GM19043 (cell line): ENCODE data around the gene CRY1.

ENCODE experiments used
- ATAC-seq: cut with Tn5 transposase; IDR thresholded peaks from one replicate; pipeline ENCODE4 v1.9.1; 2021; ENCODE audit warnings: low read depth; ENCODE audit not compliant: unreplicated experiment

Gene CRY1

GRCh38 chr12:107093417-107094182 lies at the start of gene CRY1:
Gene CRY1 (minus strand): TSS chr12:107093549. CDS start chr12:107092961, 588 bp downstream.
- ATAC-seq, result peak; percentile 83

GRCh38 chr12:107139787-107140186 lies 46.4 kb upstream of the CRY1 start:
- ATAC-seq, result no peak

GRCh38 chr12:107138990-107139389 lies 45.6 kb upstream of the CRY1 start:
- no peak for ATAC-seq

- no peak for ATAC-seq
Measured at GRCh38 chr12:107135177-107135576, 41.8 kb upstream of the CRY1 start.

- ATAC-seq, result no peak
Measured at GRCh38 chr12:107134558-107134957, 41.2 kb upstream of the CRY1 start.

- ATAC-seq, result no peak
Measured at GRCh38 chr12:107133462-107133861, 40.1 kb upstream of the CRY1 start.

- no peak for ATAC-seq
Measured at GRCh38 chr12:107131832-107132616, 38.7 kb upstream of the CRY1 start.

GRCh38 chr12:107130830-107131611 lies 37.7 kb upstream of the CRY1 start:
- ATAC-seq, result no peak

- ATAC-seq, result no peak
Measured at GRCh38 chr12:107129315-107129930, 36.1 kb upstream of the CRY1 start.

GRCh38 chr12:107127482-107128430 lies 34.4 kb upstream of the CRY1 start:
- ATAC-seq, result no peak

GRCh38 chr12:107126796-107127481 lies 33.6 kb upstream of the CRY1 start:
- ATAC-seq, result no peak

- no peak for ATAC-seq
Measured at GRCh38 chr12:107125833-107126232, 32.5 kb upstream of the CRY1 start.

GRCh38 chr12:107122452-107122958 lies 29.2 kb upstream of the CRY1 start:
- no peak for ATAC-seq

- no peak for ATAC-seq
Measured at GRCh38 chr12:107119091-107119490, 25.7 kb upstream of the CRY1 start.

GRCh38 chr12:107118624-107119023 lies 25.3 kb upstream of the CRY1 start:
- ATAC-seq, result no peak

GRCh38 chr12:107115119-107115518 lies 21.8 kb upstream of the CRY1 start:
- ATAC-seq, result no peak

- no peak for ATAC-seq
Measured at GRCh38 chr12:107111314-107111713, 18.0 kb upstream of the CRY1 start.
